BE2C (cell line): Measurements from ENCODE around the gene SIN3B.
"Not testable (repeated sequence)": the region's sequence is repeated elsewhere in the genome, so short reads cannot be mapped to it uniquely, and the experiment has no call there.

Experiments
- DNase-seq: peaks from one replicate; pipeline ENCODE4 v3.0.0-alpha.2; 2020
- H3K27me3 ChIP-seq: fragments of 250-450 bp; sonication (Bioruptor Pico); 2 replicates; pipeline ENCODE4 v1.5.1; 2020; ENCODE audit warnings: mild to moderate bottlenecking
- H3K36me3 ChIP-seq: fragments of 250-450 bp; sonication (Bioruptor Pico); 2 replicates; pipeline ENCODE4 v1.5.1; 2020; ENCODE audit warnings: mild to moderate bottlenecking
- H3K4me1 ChIP-seq: fragments of 250-450 bp; sonication (Bioruptor Pico); 2 replicates; pipeline ENCODE4 v1.5.1; 2020
- H3K4me3 ChIP-seq: 2 replicates; pipeline ENCODE4 v1.5.1; 2011; ENCODE audit warnings: low read depth, low read length
- H3K9me3 ChIP-seq: fragments of 250-450 bp; sonication (Bioruptor Pico); 2 replicates; pipeline ENCODE4 v1.5.1; 2020
- CTCF ChIP-seq: IDR thresholded peaks from 2 replicates; pipeline ENCODE4 v1.5.1; 2012; ENCODE audit warnings: mild to moderate bottlenecking, low read depth, low read length

The SIN3B gene

GRCh38 chr19:16790051-16790450, 39.1 kb upstream of the SIN3B start:
- TF ChIP-seq CTCF = no peak
- no peaks in the 10 kb centered on the region for H3K36me3 ChIP-seq
- H3K9me3 ChIP-seq = no peaks in the 10 kb centered on the region
- no peaks in the 10 kb centered on the region for H3K27me3 ChIP-seq
- H3K4me3 ChIP-seq = no peak overlapping the region
- DNase-seq = no peak
- H3K4me1 ChIP-seq = no peaks in the 10 kb centered on the region

- Histone ChIP-seq H3K4me1 (no peaks in the 10 kb centered on the region), H3K36me3 (no peaks in the 10 kb centered on the region), H3K4me3 (no peak overlapping the region), H3K27me3 (no peaks in the 10 kb centered on the region), H3K9me3 (no peaks in the 10 kb centered on the region)
- no peak for DNase-seq
- no peak for TF ChIP-seq CTCF
Measured at GRCh38 chr19:16791942-16792341, 37.3 kb upstream of the SIN3B start.

- H3K36me3 ChIP-seq = no peaks in the 10 kb centered on the region
- no peak for TF ChIP-seq CTCF
- no peaks in the 10 kb centered on the region for H3K27me3 ChIP-seq
- no peak for DNase-seq
- H3K4me1 ChIP-seq = no peaks in the 10 kb centered on the region
- no peak overlapping the region for H3K4me3 ChIP-seq
- no peaks in the 10 kb centered on the region for H3K9me3 ChIP-seq
Measured at GRCh38 chr19:16794456-16795441, 34.4 kb upstream of the SIN3B start.

GRCh38 chr19:16795731-16796130, 33.5 kb upstream of the SIN3B start:
- H3K9me3 ChIP-seq = no peaks in the 10 kb centered on the region
- TF ChIP-seq CTCF = no peak

GRCh38 chr19:16797876-16798275, 31.3 kb upstream of the SIN3B start:
- no peaks in the 10 kb centered on the region for H3K27me3 ChIP-seq
- no peaks in the 10 kb centered on the region for H3K4me1 ChIP-seq
- H3K9me3 ChIP-seq = no peaks in the 10 kb centered on the region
- H3K4me3 ChIP-seq = no peak overlapping the region
- no peak for TF ChIP-seq CTCF
- no peaks in the 10 kb centered on the region for H3K36me3 ChIP-seq
- no peak for DNase-seq

More at GRCh38 chr19:16795731-16796130, 33.5 kb upstream of the SIN3B start:
- Histone ChIP-seq H3K4me3 (no peak overlapping the region), H3K4me1 (no peaks in the 10 kb centered on the region), H3K36me3 (no peaks in the 10 kb centered on the region), H3K27me3 (no peaks in the 10 kb centered on the region)
- DNase-seq = no peak

GRCh38 chr19:16798326-16798725, 30.9 kb upstream of the SIN3B start:
- H3K9me3 ChIP-seq, H3K4me3 ChIP-seq, H3K4me1 ChIP-seq, H3K27me3 ChIP-seq, DNase-seq, H3K36me3 ChIP-seq: not testable (repeated sequence)
